Left colon (tissue), 2 donors: ENCODE measurements around the gene RNF213. TPM values are rescaled to one million over a fixed set of nuclear protein-coding genes. Genes with fewer than 3 reads are reported as not detected.

Experiments
- ATAC-seq: fragments of 200-7000 bp; cut with Tn5 transposase; one replicate; pipeline ENCODE4 v1.9.1; 2020; ENCODE audit warnings: mild to moderate bottlenecking, moderate library complexity
- DNase-seq, 2 donors: peaks; one replicate each; pipeline ENCODE4 v3.0.0-alpha.2; 2020
- intact Hi-C, 2 donors: fragments of 100-400 bp; cut with DNase I in 1 of 2; cut with micrococcal nuclease in 1 of 2; formaldehyde crosslinking; loops; one replicate each; pipeline versions ENCODE4 v1.11.2 to v1.14.0; 2022; cut with DNase I, micrococcal nuclease
- total RNA-seq, 2 donors: library from RNA; stranded (reverse); fragmentation: NEBNext Ultra II Directional; extraction: Animal tissue kit (Norgen Biotek cat#: 25700); gene quantifications; one replicate each; pipeline ENCODE4 v1.2.1, GENCODE V29; 2021
- donor health status: DM: no; HTN: no; CAD: no.
- donor health status: DM: yes; HTN: yes; CAD: no.

Gene RNF213
- total RNA-seq, 2 donors from 2014 or later: 95.9 to 142 TPM

- DNase-seq: no peak
- ATAC-seq: no peak
- intact Hi-C loops: no loop called here
These were observed 153.8 kb downstream of the RNF213 start for GRCh38 chr17:80414508-80414802.

GRCh38 chr17:80414803-80415625 lies 154.4 kb downstream of the RNF213 start, which contains the start of gene ENDOV:
Gene ENDOV (plus strand): TSS chr17:80415167. CDS start chr17:80415195, 28 bp downstream.
- ATAC-seq: peak; percentile 94
- intact Hi-C loops: no loop called here
- peak; percentile 94 to 97 for DNase-seq

GRCh38 chr17:80415626-80416137 lies 155.0 kb downstream of the RNF213 start:
- ATAC-seq (peak; percentile 23), DNase-seq (no peak)
- intact Hi-C loops: no loop called here

GRCh38 chr17:80416260-80416939 lies 155.7 kb downstream of the RNF213 start:
- intact Hi-C loops: no loop called here
- no peak for DNase-seq
- no peak for ATAC-seq

GRCh38 chr17:80416940-80417293 lies 156.3 kb downstream of the RNF213 start:
- intact Hi-C loops: no loop called here
- ATAC-seq: no peak
- DNase-seq: no peak

GRCh38 chr17:80418589-80418988 lies 157.9 kb downstream of the RNF213 start:
- no peak for DNase-seq
- no peak for ATAC-seq
- intact Hi-C loops: no loop called here

- no peak for DNase-seq
- intact Hi-C loops: no loop called here
- ATAC-seq: no peak
These were observed 158.6 kb downstream of the RNF213 start for GRCh38 chr17:80419255-80419654.

- ATAC-seq (peak; percentile 12), DNase-seq (no peak)
- intact Hi-C loops: loop anchor here in 1 of 2 donors (10.0 kb wide), 1 partner anchor 553 kb away; no protein-coding TSS in a partner anchor
These were observed 160.9 kb downstream of the RNF213 start for GRCh38 chr17:80421381-80422090.

- DNase-seq: no peak
- intact Hi-C loops: loop anchor here in 1 of 2 donors (10.0 kb wide), 1 partner anchor 553 kb away; no protein-coding TSS in a partner anchor
These were observed 161.6 kb downstream of the RNF213 start for GRCh38 chr17:80422276-80422675.

GRCh38 chr17:80422981-80423380 lies 162.3 kb downstream of the RNF213 start:
- no peak for DNase-seq
- no peak for ATAC-seq
- intact Hi-C loops: loop anchor here in 1 of 2 donors (10.0 kb wide), 1 partner anchor 552 kb away; no protein-coding TSS in a partner anchor

More at GRCh38 chr17:80422276-80422675, 161.6 kb downstream of the RNF213 start:
- peak; percentile 32 for ATAC-seq

GRCh38 chr17:80423536-80424225 lies 163.0 kb downstream of the RNF213 start:
- ATAC-seq (no peak), DNase-seq (no peak)
- intact Hi-C loops: loop anchor here in 1 of 2 donors (10.0 kb wide), 1 partner anchor 551 kb away; no protein-coding TSS in a partner anchor

- no peak for DNase-seq
- intact Hi-C loops: loop anchor here in 1 of 2 donors (10.0 kb wide), 1 partner anchor 551 kb away; no protein-coding TSS in a partner anchor
- ATAC-seq: no peak
These were observed 163.6 kb downstream of the RNF213 start for GRCh38 chr17:80424261-80424660.

- intact Hi-C loops: loop anchor here (5.0 to 10.0 kb wide), 2 partner anchors 550 to 557 kb away; no protein-coding TSS in a partner anchor
- DNase-seq: no peak
These were observed 164.5 kb downstream of the RNF213 start for GRCh38 chr17:80424878-80425765.

GRCh38 chr17:80425835-80426426 lies 165.3 kb downstream of the RNF213 start:
- DNase-seq: no peak
- intact Hi-C loops: loop anchor here (5.0 to 10.0 kb wide), 2 partner anchors 549 to 556 kb away; no protein-coding TSS in a partner anchor
- no peak for ATAC-seq

More at GRCh38 chr17:80424878-80425765, 164.5 kb downstream of the RNF213 start:
- ATAC-seq: no peak

GRCh38 chr17:80426671-80427326 lies 166.1 kb downstream of the RNF213 start:
- DNase-seq: peak in 1 of 2 donors; percentile 76
- peak; percentile 88 for ATAC-seq
- intact Hi-C loops: loop anchor here (5.0 to 10.0 kb wide), 2 partner anchors 548 to 556 kb away; no protein-coding TSS in a partner anchor
